GM18858 (cell line): ENCODE data around the gene NEDD9.

Experiments used
- ATAC-seq: cut with Tn5 transposase; IDR thresholded peaks from one replicate; pipeline ENCODE4 v1.9.1; 2021; ENCODE audit not compliant: unreplicated experiment

NEDD9 gene

DNA sequence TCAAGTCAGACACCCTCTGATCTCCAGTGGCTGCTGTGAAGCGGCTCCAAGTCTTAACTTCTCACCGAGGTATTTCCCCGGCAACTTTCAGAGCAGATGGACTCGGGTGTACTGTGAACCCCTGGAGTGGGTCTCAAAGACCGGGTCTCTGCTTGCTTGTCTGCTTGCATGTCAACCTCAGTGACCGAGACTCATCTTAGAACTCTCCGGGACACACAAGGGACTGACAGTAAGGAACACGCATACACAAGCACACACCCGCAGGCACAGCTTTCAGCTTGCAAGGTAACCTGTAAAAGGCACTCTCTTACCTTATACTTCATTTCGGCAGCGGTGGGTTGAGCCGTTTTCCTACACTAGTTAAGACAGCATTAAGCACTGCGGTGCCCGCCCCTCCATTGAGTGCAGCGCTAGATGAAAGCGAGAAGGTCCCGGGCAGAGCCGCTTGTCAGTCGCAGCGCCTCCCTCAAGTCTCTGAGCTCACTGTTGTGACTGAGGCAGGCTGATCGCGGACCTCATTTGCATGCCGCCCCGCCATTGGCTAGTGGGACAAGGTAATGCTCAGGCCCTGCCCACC lies at the start of gene NEDD9:
TSS of gene NEDD9 (minus strand) at position 476 of the 577 bp plus-strand sequence. CDS start at position 323, 153 bp downstream.
- peak; percentile 96 for ATAC-seq

GRCh38 chr6:11282245-11282644 lies 49.8 kb upstream of the NEDD9 start:
- ATAC-seq: no peak

GRCh38 chr6:11280394-11280793 lies 47.9 kb upstream of the NEDD9 start:
- no peak for ATAC-seq

GRCh38 chr6:11279284-11279689 lies 46.8 kb upstream of the NEDD9 start:
- ATAC-seq: no peak

DNA sequence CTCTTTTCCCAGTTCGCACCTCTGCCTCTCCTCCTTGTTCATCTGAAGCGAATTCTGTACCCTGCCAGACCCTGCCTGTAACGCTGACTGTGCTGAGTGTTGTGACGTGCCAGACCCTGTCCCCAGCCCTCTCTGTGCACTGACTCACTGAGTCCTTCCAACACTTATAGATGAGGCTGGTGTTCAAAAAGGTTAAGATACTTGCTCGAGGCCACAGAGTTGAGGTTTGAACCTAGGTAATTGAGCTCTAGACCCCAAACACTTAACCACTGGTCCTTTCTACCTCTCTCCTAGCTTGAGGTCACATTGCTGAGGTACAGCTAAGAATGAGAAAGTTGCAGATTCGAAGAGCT lies 45.7 kb upstream of the NEDD9 start:
- ATAC-seq: no peak

- ATAC-seq: peak; percentile 40
Observed at GRCh38 chr6:11277275-11278206, 45.1 kb upstream of the NEDD9 start.

GRCh38 chr6:11276911-11277274 lies 44.4 kb upstream of the NEDD9 start:
- no peak for ATAC-seq

DNA sequence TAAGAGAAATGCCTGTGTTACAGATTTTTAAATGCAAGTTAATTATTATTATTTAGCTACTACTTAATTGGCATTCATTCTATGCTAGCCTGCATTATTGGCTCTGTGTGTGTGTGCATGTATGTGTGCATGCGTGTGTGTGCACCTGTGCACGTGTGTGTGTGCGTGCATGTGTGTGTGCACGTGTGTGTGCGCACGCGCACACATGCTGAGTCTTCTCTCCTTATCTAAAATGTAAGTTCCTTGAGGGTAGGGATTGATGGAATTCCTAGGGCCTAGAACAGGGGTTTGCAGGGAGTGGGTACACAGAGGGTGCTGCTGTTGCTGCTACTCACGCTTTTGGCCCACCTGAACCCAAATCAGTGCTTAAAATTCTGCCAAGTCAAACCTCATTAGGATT lies 43.8 kb upstream of the NEDD9 start:
- ATAC-seq: no peak

- peak; percentile 80 for ATAC-seq
Observed at GRCh38 chr6:11275598-11275997, 43.1 kb upstream of the NEDD9 start.

- no peak for ATAC-seq
Observed at GRCh38 chr6:11273406-11274065, 41.1 kb upstream of the NEDD9 start.

- ATAC-seq: no peak
Observed at GRCh38 chr6:11272491-11273192, 40.2 kb upstream of the NEDD9 start.

- ATAC-seq: no peak
Observed at GRCh38 chr6:11271228-11272020, 39.0 kb upstream of the NEDD9 start.

- no peak for ATAC-seq
Observed at GRCh38 chr6:11270030-11271027, 37.9 kb upstream of the NEDD9 start.

GRCh38 chr6:11268978-11269377 lies 36.5 kb upstream of the NEDD9 start:
- no peak for ATAC-seq

DNA sequence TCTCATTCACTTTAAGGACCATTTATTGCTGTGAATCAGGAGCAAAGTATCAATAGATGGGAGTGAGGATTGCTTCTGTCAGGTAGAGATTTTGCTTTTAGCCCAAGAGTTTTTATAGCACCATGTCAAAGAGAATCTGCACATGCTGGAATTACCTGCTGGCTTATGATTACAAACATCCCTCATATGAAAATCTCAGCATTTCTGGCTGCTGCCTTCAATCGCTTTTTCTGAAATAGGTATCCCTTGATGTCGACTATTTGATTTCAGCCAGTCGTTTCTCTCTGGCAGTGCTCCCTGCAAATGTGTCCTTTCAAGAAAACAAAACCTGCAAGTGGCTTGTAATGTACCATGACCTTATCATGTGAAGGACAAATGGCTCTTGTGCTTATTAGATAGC lies 34.5 kb upstream of the NEDD9 start:
- no peak for ATAC-seq

DNA sequence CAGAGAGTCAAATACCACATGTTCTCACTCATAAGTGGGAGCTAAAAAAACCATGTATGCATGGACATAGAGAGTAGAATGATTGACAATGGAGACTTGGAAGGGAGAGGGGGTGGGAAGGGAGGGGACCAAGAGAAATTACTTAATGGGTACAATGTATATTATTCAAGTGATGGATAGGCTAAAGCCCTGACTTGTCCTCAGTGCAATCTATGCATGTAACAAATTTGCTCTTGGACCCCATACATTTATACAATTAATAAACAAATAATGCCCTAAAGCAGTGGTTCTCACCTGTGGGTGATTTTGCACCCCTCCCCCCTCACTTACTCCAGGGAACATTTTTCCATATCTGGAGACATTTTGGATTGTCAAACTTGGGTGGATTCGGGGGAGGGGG lies 33.5 kb upstream of the NEDD9 start:
- ATAC-seq: no peak

GRCh38 chr6:11264100-11264499 lies 31.6 kb upstream of the NEDD9 start:
- no peak for ATAC-seq

DNA sequence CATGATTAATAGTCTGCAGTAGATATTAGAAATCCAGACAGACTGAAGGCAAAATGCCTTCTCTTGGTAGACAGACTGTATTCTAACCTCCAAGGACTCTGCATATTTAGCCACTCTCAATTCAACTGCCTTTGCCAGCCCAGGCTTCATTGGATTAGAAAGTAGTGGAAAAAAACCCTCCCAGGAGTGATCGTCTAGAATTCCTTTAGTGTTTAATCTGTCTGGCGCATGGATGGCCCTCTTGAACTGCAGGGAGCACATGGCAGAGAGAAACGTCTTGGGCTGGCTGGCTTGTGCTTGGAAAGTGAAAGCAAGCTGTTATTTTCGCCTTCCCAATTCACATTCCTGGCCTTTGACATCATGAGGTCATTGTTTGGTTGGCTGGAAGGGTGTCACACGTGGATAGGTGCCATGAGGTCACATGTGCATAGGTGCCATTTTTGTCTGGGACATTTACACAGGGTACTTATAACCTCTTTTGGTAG lies 30.9 kb upstream of the NEDD9 start:
- no peak for ATAC-seq

- ATAC-seq: no peak
Observed at GRCh38 chr6:11262242-11262641, 29.8 kb upstream of the NEDD9 start.
